HG02798 (cell line): ENCODE measurements around the gene PLCG2.
"Not testable (repeated sequence)": the region's sequence is repeated elsewhere in the genome, so short reads cannot be mapped to it uniquely, and the experiment has no call there.

Experiments used
- ATAC-seq: cut with Tn5 transposase; IDR thresholded peaks from one replicate; pipeline ENCODE4 v1.9.1; 2021; ENCODE audit warnings: mild to moderate bottlenecking; ENCODE audit not compliant: unreplicated experiment, poor library complexity

The PLCG2 gene

DNA sequence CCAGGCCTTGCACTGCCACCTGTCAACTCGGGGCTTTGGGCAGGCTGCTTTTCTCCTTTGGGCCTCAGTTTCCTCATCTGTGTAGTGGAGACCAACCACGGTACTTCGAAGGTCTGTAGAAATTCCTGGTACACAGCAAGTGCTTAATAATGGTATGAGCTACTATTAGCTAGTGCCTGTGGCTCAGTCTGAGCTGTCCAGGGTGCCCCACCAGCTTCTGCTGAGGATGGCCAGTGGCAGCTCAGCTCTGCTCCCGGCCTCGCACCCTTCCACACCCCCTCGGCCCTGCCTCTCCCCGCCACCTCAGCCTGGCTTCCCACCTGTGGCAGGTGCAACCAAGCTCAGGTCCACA is 26.2 kb upstream of the PLCG2 start:
- no peak for ATAC-seq

DNA sequence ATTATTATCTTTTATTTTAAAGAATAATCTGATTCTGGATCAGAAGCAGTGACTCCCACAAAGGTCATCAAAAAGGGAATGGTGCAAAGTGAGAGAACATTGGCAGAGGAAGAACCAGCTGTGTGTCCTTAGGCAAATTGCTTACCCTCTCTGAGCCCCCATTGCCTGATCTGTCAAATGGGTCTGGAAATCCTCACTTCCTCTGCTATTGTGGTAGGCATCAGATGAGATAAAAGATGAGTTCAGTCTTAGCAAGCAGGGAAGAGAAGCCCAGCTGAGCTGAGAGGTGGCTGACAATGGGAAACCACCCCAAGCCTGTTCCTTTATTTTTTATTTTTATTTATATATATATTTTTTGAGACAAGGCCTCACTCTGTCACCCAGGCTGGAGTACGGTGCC is 24.2 kb upstream of the PLCG2 start:
- no peak for ATAC-seq

DNA sequence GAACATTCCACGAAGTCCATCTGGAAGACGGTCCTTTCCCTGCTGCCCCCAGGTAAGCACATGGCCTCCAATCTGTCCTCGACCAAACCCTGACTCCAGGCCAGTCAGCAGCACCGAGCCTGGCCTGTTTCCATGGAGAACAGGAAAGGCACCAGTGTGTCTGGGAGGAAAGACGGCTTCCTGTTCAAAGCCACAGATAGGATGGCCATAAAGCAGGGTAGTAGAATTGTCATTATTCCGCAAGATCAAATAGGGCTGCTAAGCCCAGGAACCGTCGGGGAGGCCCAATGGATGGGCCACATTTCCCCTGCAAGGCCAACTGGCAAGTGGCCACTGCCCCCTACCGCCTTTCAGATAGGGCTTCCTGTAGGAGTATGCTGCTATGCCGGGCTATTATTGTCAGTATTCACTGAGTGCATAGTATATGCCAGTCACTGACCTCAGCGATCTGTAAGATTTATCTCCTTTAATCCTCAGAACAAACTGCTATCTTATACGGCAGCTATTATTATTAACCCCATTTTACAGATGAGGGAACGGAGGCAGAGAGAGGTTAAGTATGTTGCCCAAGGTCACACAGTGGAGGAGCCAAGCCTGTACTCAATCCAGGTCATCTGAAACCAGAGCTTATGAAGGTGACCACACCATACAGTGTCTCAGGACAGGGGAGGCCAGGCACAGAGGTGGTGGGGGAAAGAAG is 23.0 kb upstream of the PLCG2 start:
- ATAC-seq = no peak

- no peak for ATAC-seq
Measured at GRCh38 chr16:81756615-81757356, 22.3 kb upstream of the PLCG2 start.

DNA sequence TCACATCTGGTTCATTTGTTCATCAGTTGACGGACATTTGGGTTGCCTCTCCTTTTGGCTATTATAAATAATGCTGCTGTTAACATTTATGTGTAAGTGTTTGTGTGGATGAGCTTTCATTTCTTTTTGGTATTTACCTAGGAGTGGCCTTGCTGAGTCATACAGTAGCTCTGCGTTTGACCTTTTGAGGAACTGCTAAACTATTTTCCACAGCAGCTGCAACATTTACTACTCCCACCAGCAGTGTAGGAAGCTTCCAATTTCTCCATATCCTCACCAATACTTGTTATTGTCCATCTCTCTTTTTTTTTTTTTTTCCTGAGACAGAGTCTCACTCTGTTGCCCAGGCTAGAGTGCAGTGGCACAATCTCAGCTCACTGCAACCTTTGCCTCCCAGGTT is 20.7 kb upstream of the PLCG2 start:
- no peak for ATAC-seq

DNA sequence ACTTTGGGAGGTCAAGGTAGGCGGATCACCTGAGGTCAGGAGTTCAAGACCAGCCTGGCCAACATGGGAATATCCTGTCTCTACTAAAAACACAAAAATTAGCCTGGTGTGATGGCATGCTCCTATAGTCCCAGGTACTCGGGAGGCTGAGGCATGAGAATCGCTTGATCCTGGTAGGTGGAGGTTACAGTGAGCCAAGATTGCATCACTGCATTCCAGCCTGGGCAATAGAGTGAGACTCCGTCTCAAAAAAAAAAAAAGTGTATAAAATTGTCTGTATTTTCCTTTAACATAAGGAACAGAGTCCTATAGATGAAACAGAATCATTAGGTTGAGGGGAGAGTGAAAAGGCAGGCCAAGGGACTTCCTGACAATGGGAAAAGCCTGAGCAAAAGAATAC is 16.8 kb upstream of the PLCG2 start:
- not testable (repeated sequence) for ATAC-seq

GRCh38 chr16:81765111-81765919 is 13.8 kb upstream of the PLCG2 start:
- no peak for ATAC-seq

DNA sequence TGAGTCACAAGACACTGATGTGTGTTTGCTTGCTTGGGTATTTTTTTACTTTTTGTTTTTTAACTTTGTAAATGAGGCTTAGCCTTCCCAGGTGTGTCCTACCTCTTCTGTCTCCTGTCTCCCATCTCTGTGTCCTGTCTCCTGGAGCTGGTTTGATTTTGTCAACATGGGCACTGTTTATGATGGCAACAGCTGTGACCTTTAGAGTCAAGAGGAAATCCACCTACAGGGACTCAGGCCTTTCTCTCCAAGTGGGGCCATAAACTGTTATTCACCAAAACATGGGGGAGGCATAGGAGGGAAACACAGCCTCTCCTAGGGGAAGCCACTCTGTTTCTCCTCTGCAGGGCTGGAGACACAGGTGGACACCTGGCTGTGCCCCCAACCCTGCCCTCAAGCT is 13.1 kb upstream of the PLCG2 start:
- no peak for ATAC-seq

DNA sequence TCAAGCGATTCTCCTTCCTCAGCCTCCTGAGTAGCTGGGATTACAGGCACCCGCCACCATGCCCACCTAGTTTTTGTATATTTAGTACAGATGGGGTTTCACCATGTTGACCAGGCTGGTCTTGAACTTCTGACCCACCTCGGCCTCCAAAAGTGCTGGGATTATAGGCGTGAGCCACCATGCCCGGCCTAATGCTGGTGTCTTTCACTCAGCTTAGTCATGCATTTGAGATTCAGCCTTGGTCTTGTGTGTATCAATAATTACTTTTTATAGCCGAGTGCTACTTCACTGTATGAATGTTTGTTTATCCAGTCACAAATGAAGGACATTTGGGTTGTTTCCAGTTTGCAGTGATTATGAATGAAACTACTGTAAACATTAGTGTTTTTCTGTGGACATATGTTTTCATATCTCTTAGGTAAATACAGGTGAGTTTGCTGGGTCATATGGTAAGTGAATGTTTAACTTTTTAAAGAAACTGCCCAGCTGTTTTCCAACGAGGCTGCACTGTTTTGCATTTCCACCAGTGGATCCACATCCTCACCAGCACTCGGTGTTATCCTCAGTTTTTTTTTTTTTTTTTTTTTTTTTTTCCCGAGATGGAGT is 11.0 kb upstream of the PLCG2 start:
- ATAC-seq = no peak

DNA sequence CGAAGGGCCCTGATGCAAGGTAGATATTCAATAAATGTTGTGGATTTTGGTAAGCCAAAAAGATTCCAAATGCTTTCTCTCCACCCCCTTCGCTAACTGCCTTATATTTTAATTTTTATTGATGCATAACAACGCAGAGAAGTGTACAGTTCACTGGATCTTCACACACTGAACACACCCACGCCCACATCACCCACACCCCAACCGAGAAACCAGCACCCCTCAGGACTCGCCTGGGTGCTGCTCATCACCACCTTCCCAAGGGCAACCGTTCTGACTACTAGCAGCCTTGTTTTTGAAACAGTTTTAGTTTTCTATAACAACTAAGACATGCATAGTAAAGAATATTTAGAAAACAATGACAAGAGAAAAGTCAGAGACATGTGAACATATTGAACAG is 9.1 kb upstream of the PLCG2 start:
- no peak for ATAC-seq

GRCh38 chr16:81774348-81774747 is 4.7 kb upstream of the PLCG2 start:
- no peak for ATAC-seq

DNA sequence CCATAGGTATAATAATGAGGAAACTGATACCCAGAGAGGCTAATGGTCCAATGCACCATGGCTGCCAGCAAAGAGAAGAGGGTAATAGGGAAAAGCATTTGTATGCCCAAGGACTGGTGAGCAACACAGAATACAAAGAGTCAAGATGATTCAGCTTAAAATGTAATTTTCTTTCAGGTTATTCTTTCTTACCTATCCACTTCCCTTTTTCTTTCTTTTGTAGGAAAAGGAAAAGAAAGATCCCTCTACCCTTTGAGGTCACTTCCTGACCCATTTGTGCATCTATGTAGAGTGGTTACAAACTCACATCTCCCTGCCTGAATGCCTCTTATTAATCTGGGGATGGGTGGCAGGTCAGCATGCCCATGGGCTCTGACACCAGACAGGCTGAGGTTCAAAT is 3.5 kb upstream of the PLCG2 start:
- no peak for ATAC-seq

- ATAC-seq = no peak
Measured at GRCh38 chr16:81778231-81778630, 860 bp upstream of the PLCG2 start.

DNA sequence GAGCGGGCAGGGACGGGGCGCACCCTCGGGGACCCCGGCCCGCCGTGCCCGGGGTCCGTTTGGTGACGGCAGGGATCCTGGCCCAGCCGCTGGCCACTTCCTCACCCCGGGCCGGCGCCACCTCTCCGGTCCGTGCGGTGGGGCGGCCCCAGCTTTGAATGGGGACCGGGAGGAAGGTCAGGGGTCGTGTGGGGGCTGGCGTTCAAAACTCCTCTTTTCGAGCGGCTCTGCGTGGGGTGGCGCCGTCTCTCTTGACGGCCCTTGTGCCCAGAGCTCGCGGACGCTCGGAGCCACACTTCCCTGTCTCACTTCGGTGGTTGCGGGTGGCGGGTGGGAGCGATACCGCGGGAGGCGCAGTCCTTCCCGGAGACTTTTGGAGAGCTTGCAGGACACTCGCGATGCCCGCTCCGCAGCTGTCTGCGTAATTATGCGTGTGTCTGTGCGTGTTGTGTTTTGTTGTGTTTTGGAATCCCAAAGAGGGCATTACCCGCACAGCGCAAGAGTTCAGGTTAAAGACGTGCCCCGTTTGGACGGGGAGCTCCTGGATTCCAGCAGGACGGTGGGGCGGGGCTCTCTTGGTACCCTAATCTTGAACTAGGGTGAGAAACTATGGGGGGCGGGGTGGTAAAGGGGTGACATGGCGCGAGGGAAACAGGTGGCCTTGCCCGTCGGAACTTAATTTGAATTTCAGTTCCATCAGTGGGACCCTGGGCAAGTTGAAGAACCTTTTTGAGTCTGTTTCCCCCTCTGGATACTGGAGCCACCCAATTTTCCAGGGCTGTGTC is 637 bp downstream of the PLCG2 start:
- ATAC-seq = peak; percentile 10

- no peak for ATAC-seq
Measured at GRCh38 chr16:81780350-81780749, 1.3 kb downstream of the PLCG2 start.

- ATAC-seq = no peak
Measured at GRCh38 chr16:81782236-81782635, 3.1 kb downstream of the PLCG2 start.

DNA sequence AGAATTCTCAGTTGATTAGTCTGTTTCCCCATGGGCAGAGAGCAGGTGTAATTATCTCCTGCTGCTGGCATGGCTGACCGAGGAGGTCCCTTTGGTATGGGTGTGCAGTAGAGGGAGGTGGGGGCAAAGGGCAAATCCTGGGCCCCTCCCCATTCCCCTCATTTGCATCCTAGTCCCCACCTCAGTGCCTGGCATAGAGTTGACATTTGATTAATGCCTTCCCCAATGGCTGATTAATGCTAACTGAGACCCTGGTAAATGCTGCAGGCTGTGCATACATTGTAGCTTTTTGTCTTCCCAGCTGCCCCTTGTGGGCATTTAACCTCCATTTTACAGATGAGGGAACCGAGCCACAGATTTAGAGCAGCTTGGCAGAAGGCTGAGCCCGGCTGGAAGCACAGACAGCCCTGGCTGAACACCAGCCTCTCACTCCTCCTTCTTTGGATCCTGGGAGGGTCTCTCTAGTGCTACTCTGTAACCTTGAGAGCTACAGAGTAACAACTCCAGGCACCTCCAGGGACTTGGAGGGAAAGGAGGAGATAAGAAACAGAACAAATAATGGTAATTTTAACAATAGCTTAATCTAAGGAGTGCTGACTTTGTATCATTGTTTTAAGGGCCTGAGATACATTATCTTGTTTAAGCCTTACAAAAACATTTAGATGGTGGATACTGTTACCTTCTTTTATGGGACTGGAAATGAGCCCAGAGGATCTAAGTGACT is 5.1 kb downstream of the PLCG2 start:
- peak; percentile 42 for ATAC-seq

- ATAC-seq = no peak
Measured at GRCh38 chr16:81785138-81785924, 6.2 kb downstream of the PLCG2 start.

DNA sequence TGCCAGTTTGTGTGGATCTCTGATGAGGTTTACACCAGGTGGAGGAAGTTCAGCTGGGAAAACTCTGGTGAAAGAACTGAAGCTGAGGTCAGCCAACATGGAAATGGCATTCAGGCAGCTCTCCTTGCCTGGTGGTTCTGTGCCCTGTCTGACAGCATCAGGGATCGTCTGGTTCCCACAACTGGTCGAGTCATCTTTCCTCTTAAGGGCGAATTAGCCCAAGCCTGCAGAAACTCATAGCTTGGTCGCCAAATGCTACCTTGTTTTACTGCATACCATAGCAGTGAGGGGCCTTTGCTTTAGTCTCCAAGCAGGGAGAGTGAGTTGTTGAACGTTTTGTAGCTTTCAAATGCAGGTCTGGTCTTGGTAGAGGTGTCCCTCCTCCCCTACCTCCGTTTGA is 7.2 kb downstream of the PLCG2 start:
- ATAC-seq = no peak
